Erythroblast (primary cell): Measurements from ENCODE around the gene MYO18B.

Experiments
- GATA1 ChIP-seq: IDR thresholded peaks from 2 replicates; pipeline ENCODE4 v1.6.1; 2011; ENCODE audit warnings: low read depth, mild to moderate bottlenecking, control low read depth, low read length, moderate library complexity
- POLR2A ChIP-seq: IDR thresholded peaks from 2 replicates; pipeline ENCODE4 v1.6.1; 2011; ENCODE audit warnings: mild to moderate bottlenecking, low read length

GRCh38 chr22:26019596-26019995 lies 277.6 kb downstream of the MYO18B start:
- TF ChIP-seq POLR2A: no peak
- TF ChIP-seq GATA1: no peak
